Measurements from ENCODE around the gene CER1. TPM values are rescaled to one million over a fixed set of nuclear protein-coding genes. Genes with fewer than 3 reads are reported as not detected.

Gene CER1
- total and polyA plus RNA-seq, 3 donors from 2014 or later, result 0.25 to 0.47 TPM; not detected in 1

GRCh38 chr9:14730461-14730898 lies 7.9 kb upstream of the CER1 start:
- Histone ChIP-seq H3K36me3 (ENCODE audit: low read depth, missing control alignments) (no peaks in the 10 kb centered on the region), H3K27ac (no peak overlapping the region), H3K27me3 (no peaks in the 10 kb centered on the region), H3K4me3 (no peak overlapping the region), H3K9me3 (no peaks in the 10 kb centered on the region), H3K4me1 (no peaks in the 10 kb centered on the region)
- TF ChIP-seq POLR2A (IDR thresholded peaks at IDR 0.05) (no peak), CTCF (IDR thresholded peaks at IDR 0.05) (no peak)
- WGBS, 2 donors, result 84 to 90% methylated on average over 2 of the region's 2 CpGs
- intact Hi-C loops (cut with DNase I; ENCODE audit: low total_unique reads), result no loop called here
- DNase-seq, result no peak

DNA sequence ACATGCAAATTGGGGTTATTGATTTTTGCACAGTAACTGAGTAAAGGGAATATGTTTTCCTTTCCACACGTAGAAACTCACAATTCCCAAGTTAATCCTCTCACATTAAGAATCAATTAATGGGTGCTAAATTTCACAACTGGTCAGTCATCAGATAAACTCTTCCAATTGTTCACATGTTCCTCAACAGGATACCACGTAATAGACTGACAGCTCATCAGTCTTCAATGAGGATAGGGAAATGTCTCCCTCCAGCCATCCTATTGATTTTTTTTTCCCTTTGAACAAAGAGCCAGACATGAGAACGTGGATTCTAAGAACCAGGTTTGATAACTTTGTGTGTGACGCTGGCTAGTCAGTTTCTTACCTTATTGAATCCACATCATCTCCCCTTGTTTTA lies 768 bp upstream of the CER1 start:
- 59 to 60% methylated on average over 4 of the region's 4 CpGs for WGBS, 2 donors
- DNase-seq, result no peak
- TF ChIP-seq POLR2A (IDR thresholded peaks at IDR 0.05) (no peak), CTCF (IDR thresholded peaks at IDR 0.05) (no peak)
- Histone ChIP-seq H3K9me3 (no peaks in the 10 kb centered on the region), H3K36me3 (ENCODE audit: low read depth, missing control alignments) (no peaks in the 10 kb centered on the region), H3K27ac (no peak overlapping the region), H3K4me3 (no peak overlapping the region), H3K27me3 (no peaks in the 10 kb centered on the region), H3K4me1 (no peaks in the 10 kb centered on the region)
- intact Hi-C loops (cut with DNase I; ENCODE audit: low total_unique reads), result no loop called here

GRCh38 chr9:14719231-14719923 lies 3.2 kb downstream of the CER1 start:
- intact Hi-C loops (cut with DNase I; ENCODE audit: low total_unique reads), result no loop called here
- 75 to 78% methylated on average over 8 of the region's 8 CpGs for WGBS, 2 donors
- no peak for DNase-seq
- Histone ChIP-seq H3K9me3 (no peaks in the 10 kb centered on the region), H3K4me3 (no peak overlapping the region), H3K36me3 (ENCODE audit: low read depth, missing control alignments) (no peaks in the 10 kb centered on the region), H3K27me3 (no peaks in the 10 kb centered on the region), H3K27ac (no peak overlapping the region), H3K4me1 (no peaks in the 10 kb centered on the region)
- no peak for TF ChIP-seq CTCF (IDR thresholded peaks at IDR 0.05)
- no peak for TF ChIP-seq POLR2A (IDR thresholded peaks at IDR 0.05)

- H3K27ac ChIP-seq, result no peak overlapping the region
- H3K4me1 ChIP-seq, result no peaks in the 10 kb centered on the region
- no peaks in the 10 kb centered on the region for H3K27me3 ChIP-seq
- H3K4me3 ChIP-seq, result no peak overlapping the region
- H3K36me3 ChIP-seq (ENCODE audit: low read depth, missing control alignments), result no peaks in the 10 kb centered on the region
- no peak for DNase-seq
- no peaks in the 10 kb centered on the region for H3K9me3 ChIP-seq
- intact Hi-C loops (cut with DNase I; ENCODE audit: low total_unique reads), result no loop called here
- TF ChIP-seq CTCF (IDR thresholded peaks at IDR 0.05) (no peak), POLR2A (IDR thresholded peaks at IDR 0.05) (no peak)
- 66 to 71% methylated on average over 4 of the region's 4 CpGs for WGBS, 2 donors
Measured at GRCh38 chr9:14715102-14715501, 7.4 kb downstream of the CER1 start.

DNA sequence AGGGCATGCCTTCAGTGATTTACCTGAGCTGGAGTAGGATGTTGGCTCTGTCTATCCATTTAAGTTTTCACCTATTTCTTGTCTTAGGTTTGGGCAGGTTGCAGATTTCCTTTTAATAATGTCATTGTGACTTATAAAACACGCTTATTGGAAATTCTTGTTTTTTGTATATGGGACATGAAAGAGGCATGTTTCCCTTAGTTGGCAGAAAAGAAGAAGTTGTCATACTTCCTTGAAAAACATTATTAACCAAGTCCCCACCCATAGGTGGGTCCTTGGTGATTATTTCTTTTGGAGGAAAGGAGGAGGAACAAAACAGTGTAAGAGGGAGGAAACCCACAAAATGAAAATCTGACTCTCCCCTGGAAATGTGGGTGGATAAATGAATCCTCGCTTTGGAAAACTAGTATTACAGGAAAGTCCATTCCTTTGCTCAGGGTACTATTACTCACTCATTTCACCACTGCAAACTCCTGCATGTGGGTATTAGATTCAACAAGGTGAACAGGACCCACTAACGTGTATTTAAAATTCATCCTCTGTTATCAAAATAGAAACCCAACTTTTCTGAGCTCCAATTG lies 9.3 kb downstream of the CER1 start:
- no peaks in the 10 kb centered on the region for H3K9me3 ChIP-seq
- no peaks in the 10 kb centered on the region for H3K27me3 ChIP-seq
- 86 to 87% methylated on average over 3 of the region's 3 CpGs for WGBS, 2 donors
- no peak overlapping the region for H3K4me3 ChIP-seq
- H3K36me3 ChIP-seq (ENCODE audit: low read depth, missing control alignments), result no peaks in the 10 kb centered on the region
- H3K4me1 ChIP-seq, result no peaks in the 10 kb centered on the region
- DNase-seq, result no peak
- intact Hi-C loops (cut with DNase I; ENCODE audit: low total_unique reads), result no loop called here
- H3K27ac ChIP-seq, result no peak overlapping the region
- no peak for TF ChIP-seq CTCF (IDR thresholded peaks at IDR 0.05)
- no peak for TF ChIP-seq POLR2A (IDR thresholded peaks at IDR 0.05)

All from testis (tissue), 3 donors.